Measurements from ENCODE around the gene TSHZ1.

Gene TSHZ1

GRCh38 chr18:75252136-75252535, 41.5 kb downstream of the TSHZ1 start:
- Histone ChIP-seq H3K9me3 (ENCODE audit: control insufficient read depth, insufficient read depth, low read length) (no peaks in the 10 kb centered on the region), H3K4me3 (ENCODE audit: low read depth, low read length) (no peak overlapping the region), H3K4me1 (ENCODE audit: control insufficient read depth, insufficient read depth, low read length) (no peaks in the 10 kb centered on the region), H3K27me3 (ENCODE audit: control insufficient read depth, insufficient read depth, low read length) (no peaks in the 10 kb centered on the region), H3K9ac (ENCODE audit: low read depth, low read length) (no peak overlapping the region), H3K36me3 (ENCODE audit: control insufficient read depth, insufficient read depth, low read length) (no peaks in the 10 kb centered on the region), H3K27ac (ENCODE audit: low read depth, low read length) (no peak overlapping the region)

- H3K27me3 ChIP-seq (ENCODE audit: control insufficient read depth, insufficient read depth, low read length): no peaks in the 10 kb centered on the region
- H3K36me3 ChIP-seq (ENCODE audit: control insufficient read depth, insufficient read depth, low read length): no peaks in the 10 kb centered on the region
- no peaks in the 10 kb centered on the region for H3K4me1 ChIP-seq (ENCODE audit: control insufficient read depth, insufficient read depth, low read length)
- no peak overlapping the region for H3K4me3 ChIP-seq (ENCODE audit: low read depth, low read length)
- no peak overlapping the region for H3K27ac ChIP-seq (ENCODE audit: low read depth, low read length)
- H3K9ac ChIP-seq (ENCODE audit: low read depth, low read length): no peak overlapping the region
- no peaks in the 10 kb centered on the region for H3K9me3 ChIP-seq (ENCODE audit: control insufficient read depth, insufficient read depth, low read length)
These were observed 42.4 kb downstream of the TSHZ1 start for GRCh38 chr18:75253043-75253442.

- no peak overlapping the region for H3K27ac ChIP-seq (ENCODE audit: low read depth, low read length)
- no peaks in the 10 kb centered on the region for H3K36me3 ChIP-seq (ENCODE audit: control insufficient read depth, insufficient read depth, low read length)
- H3K9me3 ChIP-seq (ENCODE audit: control insufficient read depth, insufficient read depth, low read length): no peaks in the 10 kb centered on the region
- no peaks in the 10 kb centered on the region for H3K27me3 ChIP-seq (ENCODE audit: control insufficient read depth, insufficient read depth, low read length)
- H3K4me1 ChIP-seq (ENCODE audit: control insufficient read depth, insufficient read depth, low read length): no peaks in the 10 kb centered on the region
- no peak overlapping the region for H3K9ac ChIP-seq (ENCODE audit: low read depth, low read length)
- no peak overlapping the region for H3K4me3 ChIP-seq (ENCODE audit: low read depth, low read length)
These were observed 43.2 kb downstream of the TSHZ1 start for GRCh38 chr18:75253784-75254183.

- no peaks in the 10 kb centered on the region for H3K36me3 ChIP-seq (ENCODE audit: control insufficient read depth, insufficient read depth, low read length)
- no peak overlapping the region for H3K9ac ChIP-seq (ENCODE audit: low read depth, low read length)
These were observed 44.5 kb downstream of the TSHZ1 start for GRCh38 chr18:75255094-75255493.

GRCh38 chr18:75256376-75256775, 45.8 kb downstream of the TSHZ1 start:
- Histone ChIP-seq H3K9me3 (ENCODE audit: control insufficient read depth, insufficient read depth, low read length) (no peaks in the 10 kb centered on the region), H3K27me3 (ENCODE audit: control insufficient read depth, insufficient read depth, low read length) (no peaks in the 10 kb centered on the region), H3K36me3 (ENCODE audit: control insufficient read depth, insufficient read depth, low read length) (no peaks in the 10 kb centered on the region), H3K4me3 (ENCODE audit: low read depth, low read length) (no peak overlapping the region), H3K4me1 (ENCODE audit: control insufficient read depth, insufficient read depth, low read length) (no peaks in the 10 kb centered on the region), H3K9ac (ENCODE audit: low read depth, low read length) (no peak overlapping the region), H3K27ac (ENCODE audit: low read depth, low read length) (no peak overlapping the region)

More at GRCh38 chr18:75255094-75255493, 44.5 kb downstream of the TSHZ1 start:
- no peak overlapping the region for H3K27ac ChIP-seq (ENCODE audit: low read depth, low read length)
- no peaks in the 10 kb centered on the region for H3K9me3 ChIP-seq (ENCODE audit: control insufficient read depth, insufficient read depth, low read length)
- no peaks in the 10 kb centered on the region for H3K4me1 ChIP-seq (ENCODE audit: control insufficient read depth, insufficient read depth, low read length)
- no peak overlapping the region for H3K4me3 ChIP-seq (ENCODE audit: low read depth, low read length)
- H3K27me3 ChIP-seq (ENCODE audit: control insufficient read depth, insufficient read depth, low read length): no peaks in the 10 kb centered on the region

GRCh38 chr18:75257605-75258004, 47.0 kb downstream of the TSHZ1 start:
- Histone ChIP-seq H3K36me3 (ENCODE audit: control insufficient read depth, insufficient read depth, low read length) (no peaks in the 10 kb centered on the region), H3K27me3 (ENCODE audit: control insufficient read depth, insufficient read depth, low read length) (no peaks in the 10 kb centered on the region)

GRCh38 chr18:75261430-75262223, 51.0 kb downstream of the TSHZ1 start:
- Histone ChIP-seq H3K4me1 (ENCODE audit: control insufficient read depth, insufficient read depth, low read length) (no peaks in the 10 kb centered on the region), H3K9me3 (ENCODE audit: control insufficient read depth, insufficient read depth, low read length) (no peaks in the 10 kb centered on the region), H3K9ac (ENCODE audit: low read depth, low read length) (no peak overlapping the region), H3K4me3 (ENCODE audit: low read depth, low read length) (no peak overlapping the region), H3K27me3 (ENCODE audit: control insufficient read depth, insufficient read depth, low read length) (no peaks in the 10 kb centered on the region), H3K36me3 (ENCODE audit: control insufficient read depth, insufficient read depth, low read length) (no peaks in the 10 kb centered on the region), H3K27ac (ENCODE audit: low read depth, low read length) (no peak overlapping the region)

More at GRCh38 chr18:75257605-75258004, 47.0 kb downstream of the TSHZ1 start:
- H3K9ac ChIP-seq (ENCODE audit: low read depth, low read length): no peak overlapping the region
- H3K4me1 ChIP-seq (ENCODE audit: control insufficient read depth, insufficient read depth, low read length): no peaks in the 10 kb centered on the region
- no peaks in the 10 kb centered on the region for H3K9me3 ChIP-seq (ENCODE audit: control insufficient read depth, insufficient read depth, low read length)
- no peak overlapping the region for H3K4me3 ChIP-seq (ENCODE audit: low read depth, low read length)
- H3K27ac ChIP-seq (ENCODE audit: low read depth, low read length): no peak overlapping the region

- Histone ChIP-seq H3K36me3 (ENCODE audit: control insufficient read depth, insufficient read depth, low read length) (no peaks in the 10 kb centered on the region), H3K4me1 (ENCODE audit: control insufficient read depth, insufficient read depth, low read length) (no peaks in the 10 kb centered on the region), H3K9ac (ENCODE audit: low read depth, low read length) (no peak overlapping the region), H3K9me3 (ENCODE audit: control insufficient read depth, insufficient read depth, low read length) (no peaks in the 10 kb centered on the region), H3K4me3 (ENCODE audit: low read depth, low read length) (no peak overlapping the region), H3K27me3 (ENCODE audit: control insufficient read depth, insufficient read depth, low read length) (no peaks in the 10 kb centered on the region), H3K27ac (ENCODE audit: low read depth, low read length) (no peak overlapping the region)
These were observed 51.9 kb downstream of the TSHZ1 start for GRCh38 chr18:75262511-75262910.

GRCh38 chr18:75264195-75264594, 53.6 kb downstream of the TSHZ1 start:
- no peaks in the 10 kb centered on the region for H3K27me3 ChIP-seq (ENCODE audit: control insufficient read depth, insufficient read depth, low read length)
- H3K9me3 ChIP-seq (ENCODE audit: control insufficient read depth, insufficient read depth, low read length): no peaks in the 10 kb centered on the region
- no peak overlapping the region for H3K9ac ChIP-seq (ENCODE audit: low read depth, low read length)
- H3K4me1 ChIP-seq (ENCODE audit: control insufficient read depth, insufficient read depth, low read length): no peaks in the 10 kb centered on the region
- no peaks in the 10 kb centered on the region for H3K36me3 ChIP-seq (ENCODE audit: control insufficient read depth, insufficient read depth, low read length)
- H3K27ac ChIP-seq (ENCODE audit: low read depth, low read length): no peak overlapping the region
- H3K4me3 ChIP-seq (ENCODE audit: low read depth, low read length): no peak overlapping the region

GRCh38 chr18:75264926-75265597, 54.5 kb downstream of the TSHZ1 start:
- Histone ChIP-seq H3K9ac (ENCODE audit: low read depth, low read length) (no peak overlapping the region), H3K27ac (ENCODE audit: low read depth, low read length) (no peak overlapping the region), H3K36me3 (ENCODE audit: control insufficient read depth, insufficient read depth, low read length) (no peaks in the 10 kb centered on the region), H3K27me3 (ENCODE audit: control insufficient read depth, insufficient read depth, low read length) (no peaks in the 10 kb centered on the region), H3K4me3 (ENCODE audit: low read depth, low read length) (no peak overlapping the region), H3K9me3 (ENCODE audit: control insufficient read depth, insufficient read depth, low read length) (no peaks in the 10 kb centered on the region), H3K4me1 (ENCODE audit: control insufficient read depth, insufficient read depth, low read length) (no peaks in the 10 kb centered on the region)

- Histone ChIP-seq H3K9ac (ENCODE audit: low read depth, low read length) (no peak overlapping the region), H3K27me3 (ENCODE audit: control insufficient read depth, insufficient read depth, low read length) (no peaks in the 10 kb centered on the region), H3K27ac (ENCODE audit: low read depth, low read length) (no peak overlapping the region), H3K36me3 (ENCODE audit: control insufficient read depth, insufficient read depth, low read length) (no peaks in the 10 kb centered on the region), H3K4me1 (ENCODE audit: control insufficient read depth, insufficient read depth, low read length) (no peaks in the 10 kb centered on the region), H3K9me3 (ENCODE audit: control insufficient read depth, insufficient read depth, low read length) (no peaks in the 10 kb centered on the region), H3K4me3 (ENCODE audit: low read depth, low read length) (no peak overlapping the region)
These were observed 55.3 kb downstream of the TSHZ1 start for GRCh38 chr18:75265872-75266271.

All from HUES48 (cell line).